CD14-positive monocyte (primary cell): ENCODE results near the gene CRTC1. TPM values are rescaled to one million over a fixed set of nuclear protein-coding genes. Genes with fewer than 3 reads are reported as not detected.

Source experiments
- DNase-seq, 3 donors: peaks; one replicate each; pipeline ENCODE4 v3.0.0-alpha.2; 2011 to 2022
- H2AFZ ChIP-seq: 2 replicates; pipeline ENCODE4 v1.6.0; 2012; ENCODE audit warnings: mild to moderate bottlenecking, low read depth, low read length, inconsistent platforms; ENCODE audit not compliant: insufficient read depth, poor library complexity, severe bottlenecking
- H3K27ac ChIP-seq, 2 donors: 1 replicate in 1 of 2; 2 replicates in 1 of 2; pipeline ENCODE4 v1.5.1; 2012 to 2013; ENCODE audit warnings: low read length in 2 of 2, control low read depth in 1 of 2, inconsistent platforms in 1 of 2, low read depth in 1 of 2, mild to moderate bottlenecking in 1 of 2
- H3K27me3 ChIP-seq, 2 donors: one replicate each; pipeline versions ENCODE4 v1.6.0 to v1.6.1; 2011 to 2013; ENCODE audit warnings: low read length in 2 of 2; ENCODE audit not compliant: control insufficient read depth in 2 of 2, insufficient read depth in 2 of 2
- H3K36me3 ChIP-seq, 2 donors: replicated peaks in 1 of 2; 1 replicate in 1 of 2; 2 replicates in 1 of 2; pipeline versions ENCODE4 v1.5.1 to v1.6.1; 2012 to 2013; ENCODE audit warnings: low read length in 2 of 2, control low read depth in 1 of 2, inconsistent platforms in 1 of 2, mild to moderate bottlenecking in 1 of 2; ENCODE audit not compliant: insufficient read depth in 2 of 2, control insufficient read depth in 1 of 2
- H3K4me1 ChIP-seq, 2 donors: 1 replicate in 1 of 2; 2 replicates in 1 of 2; pipeline versions ENCODE4 v1.5.1 to v1.6.1; 2012 to 2013; ENCODE audit warnings: low read length in 2 of 2, control low read depth in 1 of 2, inconsistent platforms in 1 of 2, mild to moderate bottlenecking in 1 of 2, moderate library complexity in 1 of 2; ENCODE audit not compliant: insufficient read depth in 2 of 2, control insufficient read depth in 1 of 2
- H3K4me2 ChIP-seq: replicated peaks from 2 replicates; pipeline ENCODE3; 2012; ENCODE audit warnings: low read length, moderate library complexity, mild to moderate bottlenecking; ENCODE audit not compliant: poor library complexity, severe bottlenecking; ENCODE audit errors: extremely low read depth
- H3K4me3 ChIP-seq, 3 experiments: fragments of 200-600 bp in 1 of 3; sonication (generic) in 1 of 3; replicated peaks in 1 of 3; 1 replicate in 2 of 3; 2 replicates in 1 of 3; pipeline ENCODE4 v1.5.1; 2011 to 2013; ENCODE audit warnings: low read length in 3 of 3, mild to moderate bottlenecking in 3 of 3, control low read depth in 2 of 3, low read depth in 2 of 3, inconsistent platforms in 1 of 3, moderate library complexity in 1 of 3
- H3K79me2 ChIP-seq: 2 replicates; pipeline ENCODE4 v1.6.0; 2012; ENCODE audit warnings: mild to moderate bottlenecking, control low read depth, inconsistent platforms, low read length, moderate library complexity; ENCODE audit not compliant: insufficient read depth
- H3K9ac ChIP-seq: 2 replicates; pipeline ENCODE4 v1.6.0; 2017; ENCODE audit warnings: low read length, mild to moderate bottlenecking; ENCODE audit not compliant: insufficient read depth, poor library complexity, severe bottlenecking
- H3K9me3 ChIP-seq, 2 donors: replicated peaks in 1 of 2; 1 replicate in 1 of 2; 2 replicates in 1 of 2; pipeline versions ENCODE4 v1.5.1 to v1.6.1; 2012 to 2013; ENCODE audit warnings: low read length in 2 of 2, control low read depth in 1 of 2; ENCODE audit not compliant: control insufficient read depth in 1 of 2, insufficient read depth in 1 of 2
- H4K20me1 ChIP-seq: 2 replicates; pipeline ENCODE4 v1.6.0; 2012; ENCODE audit warnings: mild to moderate bottlenecking, low read length, control low read depth, moderate library complexity; ENCODE audit not compliant: insufficient read depth
- H3K27ac Mint-ChIP-seq, 7 donors: one replicate each; pipeline ENCODE4 v1.8.0; 2020; ENCODE audit warnings: mild to moderate bottlenecking in 7 of 7, mixed read lengths in 7 of 7, moderate library complexity in 6 of 7, inconsistent platforms in 2 of 7
- H3K27me3 Mint-ChIP-seq, 3 donors: one replicate each; pipeline ENCODE4 v1.8.0; 2021 to 2022; ENCODE audit warnings: low read depth in 3 of 3, mild to moderate bottlenecking in 3 of 3, mixed read lengths in 3 of 3, moderate library complexity in 3 of 3, inconsistent platforms in 1 of 3
- H3K36me3 Mint-ChIP-seq, 2 donors: one replicate each; pipeline ENCODE4 v1.8.0; 2020; ENCODE audit warnings: mixed read lengths in 2 of 2, inconsistent platforms in 1 of 2, mild to moderate bottlenecking in 1 of 2
- H3K4me1 Mint-ChIP-seq: one replicate; pipeline ENCODE4 v1.8.0; 2020; ENCODE audit warnings: mild to moderate bottlenecking, mixed read lengths
- H3K4me3 Mint-ChIP-seq, 2 donors: one replicate each; pipeline ENCODE4 v1.8.0; 2020; ENCODE audit warnings: mild to moderate bottlenecking in 2 of 2, mixed read lengths in 2 of 2, moderate library complexity in 1 of 2
- H3K9me3 Mint-ChIP-seq, 7 donors: one replicate each; pipeline ENCODE4 v1.8.0; 2020 to 2022; ENCODE audit warnings: mixed read lengths in 7 of 7, mild to moderate bottlenecking in 6 of 7, moderate library complexity in 6 of 7, inconsistent platforms in 2 of 7
- CTCF ChIP-seq: fragments of 200-600 bp; IDR thresholded peaks from one replicate; pipeline ENCODE4 v1.8.0; 2022; ENCODE audit warnings: antibody characterized with exemption, mild to moderate bottlenecking
- WGBS: methylation state at CpG from one replicate; pipeline ENCODE4 v1.1.5; 2013; ENCODE audit warnings: missing lambda C conversion rate; ENCODE audit not compliant: insufficient coverage; 5-methylcytosine and 5-hydroxymethylcytosine counted together
- intact Hi-C, 2 donors: fragments of 100-400 bp; cut with micrococcal nuclease; formaldehyde crosslinking; loops; one replicate each; pipeline versions ENCODE4 v1.15.0 to v1.15.1; 2023
- polyA plus RNA-seq, 3 donors: library from polyadenylated mRNA; depleted of rRNA in 1 of 3; unstranded in 2 of 3; stranded (reverse) in 1 of 3; fragments of 300-500 nt in 2 of 3; fragments of >200 nt in 1 of 3; fragmentation: Illumina TruSeq in 2 of 3; gene quantifications; 1 replicate in 2 of 3; 2 replicates in 1 of 3; pipeline ENCODE4 v1.2.3, GENCODE V29; 2012 to 2021

Gene CRTC1
- polyA plus RNA-seq, 3 donors: 0.28 to 9.2 (median 0.55) TPM

GRCh38 chr19:18789422-18789869 is 106.0 kb downstream of the CRTC1 start:
- H3K9ac ChIP-seq: no peak overlapping the region
- no peaks in the 10 kb centered on the region for H3K79me2 ChIP-seq
- Mint-ChIP-seq H3K36me3 (peaks cover 11 to 14% of the 10 kb centered on the region in 2 donors), H3K9me3 (peaks cover 3 to 53% (median 28%) of the 10 kb centered on the region in 7 donors), H3K4me1 (peaks cover 47% of the 10 kb centered on the region), H3K27ac (no peak overlapping the region), H3K27me3 (peaks cover 85 to 98% (median 92%) of the 10 kb centered on the region in 3 donors), H3K4me3 (peak overlapping the region in 1 of 2 donors; percentile 96)
- DNase-seq: no peak
- no peak for TF ChIP-seq CTCF
- H4K20me1 ChIP-seq: no peaks in the 10 kb centered on the region
- peak overlapping the region in 1 of 3 experiments; percentile 48 for H3K4me3 ChIP-seq
- peak overlapping the region; percentile 53 for H3K4me2 ChIP-seq
- H3K4me1 ChIP-seq: peaks cover 24 to 54% of the 10 kb centered on the region in 2 donors
- H3K9me3 ChIP-seq: peaks cover 0 to 18% of the 10 kb centered on the region in 2 donors
- WGBS: 6% methylated on average over 35 of the region's 38 CpGs
- H3K27ac ChIP-seq: no peak overlapping the region
- H2AFZ ChIP-seq: peak overlapping the region; percentile 6
- intact Hi-C loops: no loop called here
- no peaks in the 10 kb centered on the region for H3K36me3 ChIP-seq
- H3K27me3 ChIP-seq: peaks cover 44 to 90% of the 10 kb centered on the region in 2 donors

GRCh38 chr19:18789883-18790565 is 106.5 kb downstream of the CRTC1 start:
- no peak for TF ChIP-seq CTCF
- H3K27me3 ChIP-seq: peaks cover 44 to 90% of the 10 kb centered on the region in 2 donors
- H3K9ac ChIP-seq: no peak overlapping the region
- Mint-ChIP-seq H3K4me1 (peaks cover 46% of the 10 kb centered on the region), H3K4me3 (peak overlapping the region; percentile 64 to 96), H3K27ac (peak overlapping the region in 1 of 7 donors; percentile 11), H3K27me3 (peaks cover 88 to 97% (median 95%) of the 10 kb centered on the region in 3 donors), H3K9me3 (peaks cover 3 to 55% (median 26%) of the 10 kb centered on the region in 7 donors), H3K36me3 (peaks cover 11 to 14% of the 10 kb centered on the region in 2 donors)
- H4K20me1 ChIP-seq: no peaks in the 10 kb centered on the region
- WGBS: 1% methylated on average over 40 of the region's 65 CpGs
- H3K79me2 ChIP-seq: no peaks in the 10 kb centered on the region
- H3K36me3 ChIP-seq: no peaks in the 10 kb centered on the region
- DNase-seq: peak; percentile 21 to 46 (median 22)
- peak overlapping the region in 1 of 3 experiments; percentile 48 for H3K4me3 ChIP-seq
- H3K4me1 ChIP-seq: peaks cover 24 to 51% of the 10 kb centered on the region in 2 donors
- peak overlapping the region; percentile 6 for H2AFZ ChIP-seq
- peak overlapping the region; percentile 53 for H3K4me2 ChIP-seq
- no peak overlapping the region for H3K27ac ChIP-seq
- H3K9me3 ChIP-seq: peaks cover 0 to 18% of the 10 kb centered on the region in 2 donors
- intact Hi-C loops: no loop called here
